GM23338 (cell line): Measurements from ENCODE around the gene NGB. TPM values are rescaled to one million over a fixed set of nuclear protein-coding genes. Genes with fewer than 3 reads are reported as not detected.

ENCODE experiments used
- EZH2 ChIP-seq: fragments of 200-600 bp; sonication (generic); IDR thresholded peaks from one replicate; pipeline ENCODE4 v1.8.0; 2017; ENCODE audit warnings: antibody characterized with exemption, mild to moderate bottlenecking, low read depth; ENCODE audit not compliant: unreplicated experiment
- NANOG ChIP-seq: IDR thresholded peaks from 2 replicates; pipeline ENCODE4 v1.6.1; 2016; ENCODE audit warnings: antibody characterized with exemption, borderline replicate concordance
- POLR2AphosphoS5 ChIP-seq: IDR thresholded peaks from 2 replicates; pipeline ENCODE4 v1.6.1; 2016; ENCODE audit warnings: antibody characterized with exemption, low read depth
- STAT1 ChIP-seq: IDR thresholded peaks from one replicate; pipeline ENCODE4 v1.6.1; 2016; ENCODE audit warnings: antibody characterized with exemption; ENCODE audit not compliant: unreplicated experiment
- ZNF331 ChIP-seq: fragments of 250-450 bp; sonication (Bioruptor Pico); IDR thresholded peaks from 2 replicates; pipeline ENCODE4 v1.5.0; 2020; ENCODE audit warnings: low read depth, mild to moderate bottlenecking, moderate library complexity
- polyA plus RNA-seq: library from polyadenylated mRNA; unstranded; fragments of >200 nt; fragmentation: Nextera tagmentation; extraction: Ambion mirVana; gene quantifications from 2 replicates; pipeline ENCODE4 v1.2.1, GENCODE V29; 2016
- total RNA-seq: library from RNA; depleted of rRNA; stranded (reverse); fragments of >200 nt; shearing (Covaris generic); gene quantifications from 2 replicates; pipeline ENCODE4 v1.2.3, GENCODE V29; 2014
- TF ChIP-seq, protein P1 (sequence below): fragments of 250-450 bp; sonication (Bioruptor Pico); IDR thresholded peaks from 2 replicates; pipeline ENCODE4 v1.5.0; 2020; ENCODE audit warnings: mild to moderate bottlenecking, moderate library complexity
- TF ChIP-seq, protein P2 (sequence below): IDR thresholded peaks from 2 replicates; pipeline ENCODE4 v1.6.1; 2016; ENCODE audit warnings: antibody characterized with exemption

The NGB gene
- total and polyA plus RNA-seq, 2 experiments from 2014 or later, result 0.21 to 1.0 TPM

DNA sequence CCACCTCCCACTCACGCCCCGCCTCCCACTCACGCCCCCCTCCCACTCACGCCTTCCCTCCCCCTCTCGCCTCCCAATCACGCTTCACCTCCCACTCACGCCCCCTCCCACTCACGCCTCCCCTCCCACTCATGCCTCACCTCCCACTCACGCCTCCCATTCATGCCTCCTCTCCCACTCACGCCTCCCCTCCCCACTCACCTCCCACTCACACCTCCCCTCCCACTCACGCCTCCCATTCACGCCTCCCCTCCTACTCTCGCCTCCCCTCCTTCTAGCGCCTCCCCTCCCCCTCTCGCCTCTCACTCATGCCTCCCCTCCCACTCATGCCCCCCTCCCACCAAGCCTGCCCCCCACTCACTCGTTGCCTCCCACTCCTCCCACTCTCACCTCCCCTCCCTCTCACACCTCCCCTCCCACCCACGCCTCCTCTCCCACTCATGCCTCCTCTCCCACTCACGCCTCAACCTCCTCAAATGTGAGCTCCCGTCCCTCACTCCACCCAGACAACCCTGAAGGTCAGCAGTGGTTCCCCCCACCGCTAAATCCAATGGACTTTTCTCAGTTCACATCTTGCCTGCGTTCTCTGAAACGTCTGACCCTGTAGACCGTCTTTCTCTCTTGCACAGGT lies 49.6 kb downstream of the NGB start (continued):
- TF ChIP-seq, protein P1, sequence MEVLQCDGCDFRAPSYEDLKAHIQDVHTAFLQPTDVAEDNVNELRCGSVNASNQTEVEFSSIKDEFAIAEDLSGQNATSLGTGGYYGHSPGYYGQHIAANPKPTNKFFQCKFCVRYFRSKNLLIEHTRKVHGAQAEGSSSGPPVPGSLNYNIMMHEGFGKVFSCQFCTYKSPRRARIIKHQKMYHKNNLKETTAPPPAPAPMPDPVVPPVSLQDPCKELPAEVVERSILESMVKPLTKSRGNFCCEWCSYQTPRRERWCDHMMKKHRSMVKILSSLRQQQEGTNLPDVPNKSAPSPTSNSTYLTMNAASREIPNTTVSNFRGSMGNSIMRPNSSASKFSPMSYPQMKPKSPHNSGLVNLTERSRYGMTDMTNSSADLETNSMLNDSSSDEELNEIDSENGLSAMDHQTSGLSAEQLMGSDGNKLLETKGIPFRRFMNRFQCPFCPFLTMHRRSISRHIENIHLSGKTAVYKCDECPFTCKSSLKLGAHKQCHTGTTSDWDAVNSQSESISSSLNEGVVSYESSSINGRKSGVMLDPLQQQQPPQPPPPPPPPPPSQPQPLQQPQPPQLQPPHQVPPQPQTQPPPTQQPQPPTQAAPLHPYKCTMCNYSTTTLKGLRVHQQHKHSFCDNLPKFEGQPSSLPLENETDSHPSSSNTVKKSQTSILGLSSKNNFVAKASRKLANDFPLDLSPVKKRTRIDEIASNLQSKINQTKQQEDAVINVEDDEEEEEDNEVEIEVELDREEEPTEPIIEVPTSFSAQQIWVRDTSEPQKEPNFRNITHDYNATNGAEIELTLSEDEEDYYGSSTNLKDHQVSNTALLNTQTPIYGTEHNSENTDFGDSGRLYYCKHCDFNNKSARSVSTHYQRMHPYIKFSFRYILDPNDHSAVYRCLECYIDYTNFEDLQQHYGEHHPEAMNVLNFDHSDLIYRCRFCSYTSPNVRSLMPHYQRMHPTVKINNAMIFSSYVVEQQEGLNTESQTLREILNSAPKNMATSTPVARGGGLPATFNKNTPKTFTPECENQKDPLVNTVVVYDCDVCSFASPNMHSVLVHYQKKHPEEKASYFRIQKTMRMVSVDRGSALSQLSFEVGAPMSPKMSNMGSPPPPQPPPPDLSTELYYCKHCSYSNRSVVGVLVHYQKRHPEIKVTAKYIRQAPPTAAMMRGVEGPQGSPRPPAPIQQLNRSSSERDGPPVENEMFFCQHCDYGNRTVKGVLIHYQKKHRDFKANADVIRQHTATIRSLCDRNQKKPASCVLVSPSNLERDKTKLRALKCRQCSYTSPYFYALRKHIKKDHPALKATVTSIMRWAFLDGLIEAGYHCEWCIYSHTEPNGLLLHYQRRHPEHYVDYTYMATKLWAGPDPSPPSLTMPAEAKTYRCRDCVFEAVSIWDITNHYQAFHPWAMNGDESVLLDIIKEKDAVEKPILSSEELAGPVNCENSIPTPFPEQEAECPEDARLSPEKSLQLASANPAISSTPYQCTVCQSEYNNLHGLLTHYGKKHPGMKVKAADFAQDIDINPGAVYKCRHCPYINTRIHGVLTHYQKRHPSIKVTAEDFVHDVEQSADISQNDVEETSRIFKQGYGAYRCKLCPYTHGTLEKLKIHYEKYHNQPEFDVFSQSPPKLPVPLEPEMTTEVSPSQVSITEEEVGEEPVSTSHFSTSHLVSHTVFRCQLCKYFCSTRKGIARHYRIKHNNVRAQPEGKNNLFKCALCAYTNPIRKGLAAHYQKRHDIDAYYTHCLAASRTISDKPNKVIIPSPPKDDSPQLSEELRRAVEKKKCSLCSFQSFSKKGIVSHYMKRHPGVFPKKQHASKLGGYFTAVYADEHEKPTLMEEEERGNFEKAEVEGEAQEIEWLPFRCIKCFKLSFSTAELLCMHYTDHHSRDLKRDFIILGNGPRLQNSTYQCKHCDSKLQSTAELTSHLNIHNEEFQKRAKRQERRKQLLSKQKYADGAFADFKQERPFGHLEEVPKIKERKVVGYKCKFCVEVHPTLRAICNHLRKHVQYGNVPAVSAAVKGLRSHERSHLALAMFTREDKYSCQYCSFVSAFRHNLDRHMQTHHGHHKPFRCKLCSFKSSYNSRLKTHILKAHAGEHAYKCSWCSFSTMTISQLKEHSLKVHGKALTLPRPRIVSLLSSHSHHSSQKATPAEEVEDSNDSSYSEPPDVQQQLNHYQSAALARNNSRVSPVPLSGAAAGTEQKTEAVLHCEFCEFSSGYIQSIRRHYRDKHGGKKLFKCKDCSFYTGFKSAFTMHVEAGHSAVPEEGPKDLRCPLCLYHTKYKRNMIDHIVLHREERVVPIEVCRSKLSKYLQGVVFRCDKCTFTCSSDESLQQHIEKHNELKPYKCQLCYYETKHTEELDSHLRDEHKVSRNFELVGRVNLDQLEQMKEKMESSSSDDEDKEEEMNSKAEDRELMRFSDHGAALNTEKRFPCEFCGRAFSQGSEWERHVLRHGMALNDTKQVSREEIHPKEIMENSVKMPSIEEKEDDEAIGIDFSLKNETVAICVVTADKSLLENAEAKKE, result no peak
- TF ChIP-seq NANOG (no peak), ZNF331 (CRISPR knock-in tag) (no peak), POLR2AphosphoS5 (no peak), STAT1 (no peak), EZH2 (no peak)
- TF ChIP-seq, protein P2, sequence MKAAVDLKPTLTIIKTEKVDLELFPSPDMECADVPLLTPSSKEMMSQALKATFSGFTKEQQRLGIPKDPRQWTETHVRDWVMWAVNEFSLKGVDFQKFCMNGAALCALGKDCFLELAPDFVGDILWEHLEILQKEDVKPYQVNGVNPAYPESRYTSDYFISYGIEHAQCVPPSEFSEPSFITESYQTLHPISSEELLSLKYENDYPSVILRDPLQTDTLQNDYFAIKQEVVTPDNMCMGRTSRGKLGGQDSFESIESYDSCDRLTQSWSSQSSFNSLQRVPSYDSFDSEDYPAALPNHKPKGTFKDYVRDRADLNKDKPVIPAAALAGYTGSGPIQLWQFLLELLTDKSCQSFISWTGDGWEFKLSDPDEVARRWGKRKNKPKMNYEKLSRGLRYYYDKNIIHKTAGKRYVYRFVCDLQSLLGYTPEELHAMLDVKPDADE, result no peak
